ENCODE results near the gene TMEM52.
A peak's percentile ranks its signal among the peaks of the same experiment; 100 is the strongest.

The TMEM52 gene

GRCh38 chr1:1906185-1907097, 12.6 kb downstream of the TMEM52 start (continued):
- TF ChIP-seq ZNF426 (tag by site-specific recombination; IDR thresholded peaks at IDR 0.05) = no peak
- peak; percentile 59; the same call in 1 of the 2 replicates for TF ChIP-seq KLF17 (tag by site-specific recombination; IDR thresholded peaks at IDR 0.05)
- TF ChIP-seq ZBTB21 (tag by site-specific recombination; IDR thresholded peaks at IDR 0.05) = no peak
- TF ChIP-seq ZNF138 (tag by site-specific recombination; IDR thresholded peaks at IDR 0.05; ENCODE audit: borderline replicate concordance) = no peak
- TF ChIP-seq ZNF660 (tag by site-specific recombination; IDR thresholded peaks at IDR 0.05) = no peak
- no peak for TF ChIP-seq ZBTB11 (tag by site-specific recombination; conservative IDR thresholded peaks at IDR 0.05; ENCODE audit: low read depth)
- TF ChIP-seq ZNF670 (tag by site-specific recombination; IDR thresholded peaks at IDR 0.05; ENCODE audit: low read depth) = no peak
- TF ChIP-seq ZNF133 (tag by site-specific recombination; IDR thresholded peaks at IDR 0.05) = no peak
- no peak for TF ChIP-seq INSM2 (tag by site-specific recombination; IDR thresholded peaks at IDR 0.05)
- no peak for TF ChIP-seq ZNF16 (tag by site-specific recombination; IDR thresholded peaks at IDR 0.05; ENCODE audit: low read depth)
- TF ChIP-seq ZNF350 (tag by site-specific recombination; IDR thresholded peaks at IDR 0.05) = no peak
- no peak for TF ChIP-seq ZBTB6 (tag by site-specific recombination; IDR thresholded peaks at IDR 0.05)
- no peak for TF ChIP-seq ZNF768 (tag by site-specific recombination; IDR thresholded peaks at IDR 0.05)
- no peak for TF ChIP-seq ATF2 (tag by site-specific recombination; IDR thresholded peaks at IDR 0.05; ENCODE audit: low read depth)
- no peak for TF ChIP-seq ZNF596 (tag by site-specific recombination; IDR thresholded peaks at IDR 0.05)
- no peak for TF ChIP-seq ZNF140 (tag by site-specific recombination; IDR thresholded peaks at IDR 0.05)
- no peak for TF ChIP-seq ZNF777 (tag by site-specific recombination; IDR thresholded peaks at IDR 0.05; ENCODE audit: borderline replicate concordance)
- TF ChIP-seq GLI2 (tag by site-specific recombination; IDR thresholded peaks at IDR 0.05; ENCODE audit: borderline replicate concordance, low read depth) = no peak
- TF ChIP-seq ZNF560 (tag by site-specific recombination; IDR thresholded peaks at IDR 0.05; ENCODE audit: borderline replicate concordance) = no peak
- TF ChIP-seq ZBTB48 (tag by site-specific recombination; IDR thresholded peaks at IDR 0.05) = no peak
- no peak for TF ChIP-seq ZNF341 (tag by site-specific recombination; IDR thresholded peaks at IDR 0.05; ENCODE audit: low read depth)
- no peak for TF ChIP-seq SCRT1 (tag by site-specific recombination; IDR thresholded peaks at IDR 0.05; ENCODE audit: borderline replicate concordance)
- TF ChIP-seq ZNF354C (tag by site-specific recombination; IDR thresholded peaks at IDR 0.05; ENCODE audit: borderline replicate concordance, low read depth) = no peak
- TF ChIP-seq ZNF645 (tag by site-specific recombination; IDR thresholded peaks at IDR 0.05) = no peak
- no peak for TF ChIP-seq ZSCAN4 (tag by site-specific recombination; IDR thresholded peaks at IDR 0.05)
- TF ChIP-seq ZNF404 (tag by site-specific recombination; IDR thresholded peaks at IDR 0.05) = no peak
- no peak for TF ChIP-seq ZNF37A (tag by site-specific recombination; IDR thresholded peaks at IDR 0.05)
- no peak for TF ChIP-seq HOXA7 (CRISPR knock-in tag; IDR thresholded peaks at IDR 0.05; ENCODE audit: borderline replicate concordance)
